ENCODE results near the gene NFATC1. TPM values are rescaled to one million over a fixed set of nuclear protein-coding genes. Genes with fewer than 3 reads are reported as not detected.

Gene NFATC1
- total and polyA plus RNA-seq, 2 donors from 2014 or later, result 4.3 to 17.2 TPM

GRCh38 chr18:79428287-79428686 lies 32.6 kb downstream of the NFATC1 start:
- no peak overlapping the region for H3K9ac ChIP-seq (ENCODE audit: low read length in 3 of 3)
- FAIRE-seq (no peak), DNase-seq (peak in 1 of 5 donors; percentile 51)
- H3K9me3 ChIP-seq (ENCODE audit: control insufficient read depth in 2 of 3, insufficient read depth in 1 of 3, low read length in 3 of 3), result no peaks in the 10 kb centered on the region
- TF ChIP-seq CTCF (IDR thresholded peaks at IDR 0.05; ENCODE audit: borderline replicate concordance, extremely low read depth, insufficient read depth), result no peak
- no peaks in the 10 kb centered on the region for H3K4me1 ChIP-seq (ENCODE audit: control insufficient read depth in 2 of 3, insufficient read depth in 2 of 3, low read depth in 1 of 3, low read length in 3 of 3)
- intact Hi-C loops (cut with DNase I), result no loop called here
- no peaks in the 10 kb centered on the region for H3K36me3 ChIP-seq (ENCODE audit: control insufficient read depth in 2 of 3, insufficient read depth in 3 of 3, low read length in 3 of 3)
- H3K27me3 ChIP-seq (ENCODE audit: control insufficient read depth, insufficient read depth, low read length), result no peaks in the 10 kb centered on the region
- H3K27ac ChIP-seq (ENCODE audit: low read depth in 2 of 2, low read length in 2 of 2), result no peak overlapping the region
- H3K4me3 ChIP-seq (ENCODE audit: low read length in 3 of 3), result no peak overlapping the region

GRCh38 chr18:79429381-79429780 lies 33.7 kb downstream of the NFATC1 start:
- Histone ChIP-seq H3K27me3 (ENCODE audit: control insufficient read depth, insufficient read depth, low read length) (no peaks in the 10 kb centered on the region), H3K4me3 (ENCODE audit: low read length in 3 of 3) (no peak overlapping the region), H3K36me3 (ENCODE audit: control insufficient read depth in 2 of 3, insufficient read depth in 3 of 3, low read length in 3 of 3) (no peaks in the 10 kb centered on the region), H3K9me3 (ENCODE audit: control insufficient read depth in 2 of 3, insufficient read depth in 1 of 3, low read length in 3 of 3) (no peaks in the 10 kb centered on the region), H3K27ac (ENCODE audit: low read depth in 2 of 2, low read length in 2 of 2) (no peak overlapping the region), H3K4me1 (ENCODE audit: control insufficient read depth in 2 of 3, insufficient read depth in 2 of 3, low read depth in 1 of 3, low read length in 3 of 3) (no peaks in the 10 kb centered on the region), H3K9ac (ENCODE audit: low read length in 3 of 3) (no peak overlapping the region)
- intact Hi-C loops (cut with DNase I), result no loop called here
- no peak for TF ChIP-seq CTCF (IDR thresholded peaks at IDR 0.05; ENCODE audit: borderline replicate concordance, extremely low read depth, insufficient read depth)
- DNase-seq (peak in 1 of 5 donors; percentile 70), FAIRE-seq (no peak)

- Histone ChIP-seq H3K9me3 (ENCODE audit: control insufficient read depth in 2 of 3, insufficient read depth in 1 of 3, low read length in 3 of 3) (no peaks in the 10 kb centered on the region), H3K36me3 (ENCODE audit: control insufficient read depth in 2 of 3, insufficient read depth in 3 of 3, low read length in 3 of 3) (no peaks in the 10 kb centered on the region), H3K4me1 (ENCODE audit: control insufficient read depth in 2 of 3, insufficient read depth in 2 of 3, low read depth in 1 of 3, low read length in 3 of 3) (no peaks in the 10 kb centered on the region), H3K4me3 (ENCODE audit: low read length in 3 of 3) (no peak overlapping the region), H3K9ac (ENCODE audit: low read length in 3 of 3) (no peak overlapping the region), H3K27ac (ENCODE audit: low read depth in 2 of 2, low read length in 2 of 2) (no peak overlapping the region), H3K27me3 (ENCODE audit: control insufficient read depth, insufficient read depth, low read length) (no peaks in the 10 kb centered on the region)
- FAIRE-seq (no peak), DNase-seq (peak in 1 of 5 donors; percentile 57)
- intact Hi-C loops (cut with DNase I), result no loop called here
- TF ChIP-seq CTCF (IDR thresholded peaks at IDR 0.05; ENCODE audit: borderline replicate concordance, extremely low read depth, insufficient read depth), result no peak
These were observed 34.1 kb downstream of the NFATC1 start for GRCh38 chr18:79429785-79430281.

Data from kidney (tissue), 14 donors.